PFSK-1 (cell line): ENCODE data around the gene HELT.

Experiments
- FOXP2 ChIP-seq: optimal IDR thresholded peaks from 2 replicates; pipeline ENCODE3; 2011; ENCODE audit warnings: borderline replicate concordance, control low read depth, inconsistent platforms; ENCODE audit not compliant: insufficient read depth; ENCODE audit errors: extremely low read length, extremely low read depth
- POLR2AphosphoS5 ChIP-seq: IDR thresholded peaks from 2 replicates; pipeline ENCODE4 v1.6.1; 2012; ENCODE audit warnings: low read depth, mild to moderate bottlenecking, control low read depth, low read length, moderate library complexity
- SIN3A ChIP-seq: IDR thresholded peaks from 2 replicates; pipeline ENCODE4 v1.6.1; 2012; ENCODE audit warnings: mild to moderate bottlenecking, low read length, moderate library complexity, borderline replicate concordance; ENCODE audit not compliant: insufficient read depth
- TAF1 ChIP-seq: IDR thresholded peaks from 2 replicates; pipeline ENCODE4 v1.6.1; 2012; ENCODE audit warnings: low read length, control low read depth, borderline replicate concordance; ENCODE audit not compliant: insufficient read depth
- TF ChIP-seq, protein P1 (sequence below), 2 experiments: IDR thresholded peaks; 2 replicates each; pipeline versions ENCODE4 v1.6.1 to v1.8.0; 2011 to 2012; ENCODE audit warnings: low read depth in 2 of 2, low read length in 2 of 2, control low read depth in 1 of 2, inconsistent platforms in 1 of 2, mild to moderate bottlenecking in 1 of 2, moderate library complexity in 1 of 2; ENCODE audit not compliant: insufficient read depth in 1 of 2

The HELT gene

DNA sequence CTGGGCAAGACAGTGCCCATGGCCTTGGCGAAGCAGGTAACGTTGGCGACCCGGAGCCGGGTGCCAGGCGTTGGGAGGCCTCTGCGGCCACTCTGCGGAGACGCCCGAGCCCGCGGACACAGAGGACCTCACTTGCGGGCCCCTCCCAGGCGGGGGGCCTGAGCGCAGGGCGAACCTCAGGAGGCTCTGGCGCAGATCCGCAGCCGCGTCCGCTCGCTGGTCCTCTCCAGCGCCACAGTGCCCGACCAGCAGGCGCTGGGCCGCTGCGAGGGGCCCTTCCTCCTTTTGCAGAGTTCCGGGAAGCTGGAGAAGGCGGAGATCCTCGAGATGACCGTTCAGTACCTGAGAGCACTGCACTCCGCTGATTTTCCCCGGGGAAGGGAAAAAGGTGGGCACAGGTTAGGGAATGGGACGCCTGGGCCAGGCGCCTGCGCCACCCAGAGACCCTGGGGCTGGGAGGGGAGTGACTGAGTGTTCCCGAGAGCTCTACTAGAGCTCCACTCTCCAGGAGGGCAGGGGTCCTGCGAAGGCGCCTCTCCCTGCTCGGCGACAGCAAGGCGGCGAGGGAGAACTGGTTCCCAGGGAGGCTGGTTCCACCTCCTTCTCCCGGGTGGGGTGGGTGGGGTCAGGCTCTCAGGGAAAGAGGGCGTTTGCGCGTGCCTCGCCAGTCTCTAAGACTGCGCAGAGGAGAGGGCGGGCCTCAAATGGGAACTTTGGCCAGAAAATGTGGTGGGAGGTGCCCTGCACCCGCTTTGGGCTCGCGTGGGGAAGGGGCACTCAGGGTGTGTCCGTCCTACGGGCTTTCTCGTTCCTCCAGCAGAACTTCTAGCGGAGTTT is 1.4 kb downstream of the HELT start:
- TF ChIP-seq FOXP2: no peak
- TF ChIP-seq TAF1: no peak
- no peak for TF ChIP-seq SIN3A
- no peak for TF ChIP-seq POLR2AphosphoS5
- TF ChIP-seq, protein P1, sequence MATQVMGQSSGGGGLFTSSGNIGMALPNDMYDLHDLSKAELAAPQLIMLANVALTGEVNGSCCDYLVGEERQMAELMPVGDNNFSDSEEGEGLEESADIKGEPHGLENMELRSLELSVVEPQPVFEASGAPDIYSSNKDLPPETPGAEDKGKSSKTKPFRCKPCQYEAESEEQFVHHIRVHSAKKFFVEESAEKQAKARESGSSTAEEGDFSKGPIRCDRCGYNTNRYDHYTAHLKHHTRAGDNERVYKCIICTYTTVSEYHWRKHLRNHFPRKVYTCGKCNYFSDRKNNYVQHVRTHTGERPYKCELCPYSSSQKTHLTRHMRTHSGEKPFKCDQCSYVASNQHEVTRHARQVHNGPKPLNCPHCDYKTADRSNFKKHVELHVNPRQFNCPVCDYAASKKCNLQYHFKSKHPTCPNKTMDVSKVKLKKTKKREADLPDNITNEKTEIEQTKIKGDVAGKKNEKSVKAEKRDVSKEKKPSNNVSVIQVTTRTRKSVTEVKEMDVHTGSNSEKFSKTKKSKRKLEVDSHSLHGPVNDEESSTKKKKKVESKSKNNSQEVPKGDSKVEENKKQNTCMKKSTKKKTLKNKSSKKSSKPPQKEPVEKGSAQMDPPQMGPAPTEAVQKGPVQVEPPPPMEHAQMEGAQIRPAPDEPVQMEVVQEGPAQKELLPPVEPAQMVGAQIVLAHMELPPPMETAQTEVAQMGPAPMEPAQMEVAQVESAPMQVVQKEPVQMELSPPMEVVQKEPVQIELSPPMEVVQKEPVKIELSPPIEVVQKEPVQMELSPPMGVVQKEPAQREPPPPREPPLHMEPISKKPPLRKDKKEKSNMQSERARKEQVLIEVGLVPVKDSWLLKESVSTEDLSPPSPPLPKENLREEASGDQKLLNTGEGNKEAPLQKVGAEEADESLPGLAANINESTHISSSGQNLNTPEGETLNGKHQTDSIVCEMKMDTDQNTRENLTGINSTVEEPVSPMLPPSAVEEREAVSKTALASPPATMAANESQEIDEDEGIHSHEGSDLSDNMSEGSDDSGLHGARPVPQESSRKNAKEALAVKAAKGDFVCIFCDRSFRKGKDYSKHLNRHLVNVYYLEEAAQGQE (IDR thresholded peaks at IDR 0.05; ENCODE audit: insufficient read depth in 1 of 2, low read depth in 2 of 2, low read length in 2 of 2): no peak

DNA sequence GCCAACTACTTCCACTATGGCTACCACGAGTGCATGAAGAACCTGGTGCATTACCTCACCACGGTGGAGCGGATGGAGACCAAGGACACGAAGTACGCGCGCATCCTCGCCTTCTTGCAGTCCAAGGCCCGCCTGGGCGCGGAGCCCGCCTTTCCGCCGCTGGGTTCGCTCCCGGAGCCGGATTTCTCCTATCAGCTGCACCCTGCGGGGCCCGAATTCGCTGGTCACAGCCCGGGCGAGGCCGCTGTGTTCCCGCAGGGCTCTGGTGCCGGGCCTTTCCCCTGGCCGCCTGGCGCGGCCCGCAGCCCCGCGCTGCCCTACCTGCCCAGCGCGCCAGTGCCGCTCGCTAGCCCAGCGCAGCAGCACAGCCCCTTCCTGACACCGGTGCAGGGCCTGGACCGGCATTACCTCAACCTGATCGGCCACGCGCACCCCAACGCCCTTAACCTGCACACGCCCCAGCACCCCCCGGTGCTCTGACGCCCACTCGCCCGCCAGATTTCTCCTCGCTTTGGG is 2.1 kb downstream of the HELT start:
- TF ChIP-seq FOXP2 (no peak), POLR2AphosphoS5 (no peak), TAF1 (no peak), SIN3A (no peak)

DNA sequence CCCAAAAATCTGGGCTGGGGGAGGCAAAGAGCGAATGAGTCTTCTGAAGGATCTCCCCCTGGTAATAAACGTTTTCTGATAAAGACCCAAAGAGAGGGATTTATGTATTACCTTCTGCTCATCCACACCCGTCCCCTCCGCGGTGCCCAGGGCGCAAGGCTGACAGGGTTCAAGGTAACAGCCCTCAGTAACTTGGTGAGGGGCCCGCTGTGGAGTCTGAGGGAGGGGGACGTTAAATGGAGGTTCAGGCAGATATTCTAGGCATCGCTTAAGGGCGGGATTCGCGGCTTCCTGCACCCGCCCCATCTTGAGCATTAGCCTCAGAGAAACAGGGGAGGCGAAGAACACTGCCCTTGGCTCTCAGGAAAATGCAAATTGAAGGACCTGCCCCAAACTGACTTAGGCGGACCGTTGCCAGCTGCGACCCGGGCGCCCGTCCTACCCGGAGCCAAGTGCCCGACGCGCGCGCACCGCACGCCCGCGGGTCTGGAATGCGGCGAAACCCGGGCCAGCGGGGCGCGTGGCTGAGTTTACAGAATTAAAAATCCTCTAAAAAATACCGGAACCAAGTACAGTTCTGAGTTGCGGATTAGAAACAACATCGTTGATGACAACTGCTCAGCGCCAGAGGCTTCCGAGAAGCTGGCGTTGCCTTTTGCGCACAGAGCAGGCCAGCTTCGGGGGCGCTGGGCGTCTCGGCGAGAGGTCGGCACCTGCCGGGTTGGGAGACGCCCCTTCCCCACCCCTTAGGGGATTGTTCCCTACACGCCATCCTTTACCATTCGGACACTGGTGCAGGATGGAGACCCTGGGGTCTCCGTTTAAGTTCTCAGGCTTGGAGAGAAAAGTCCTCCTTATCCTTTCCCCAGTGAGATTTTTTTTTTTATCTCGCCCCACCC is 2.8 kb downstream of the HELT start:
- TF ChIP-seq TAF1: no peak
- no peak for TF ChIP-seq SIN3A
- TF ChIP-seq FOXP2: no peak
- TF ChIP-seq, protein P1 (IDR thresholded peaks at IDR 0.05; ENCODE audit: insufficient read depth in 1 of 2, low read depth in 2 of 2, low read length in 2 of 2): no peak
- TF ChIP-seq POLR2AphosphoS5: no peak

DNA sequence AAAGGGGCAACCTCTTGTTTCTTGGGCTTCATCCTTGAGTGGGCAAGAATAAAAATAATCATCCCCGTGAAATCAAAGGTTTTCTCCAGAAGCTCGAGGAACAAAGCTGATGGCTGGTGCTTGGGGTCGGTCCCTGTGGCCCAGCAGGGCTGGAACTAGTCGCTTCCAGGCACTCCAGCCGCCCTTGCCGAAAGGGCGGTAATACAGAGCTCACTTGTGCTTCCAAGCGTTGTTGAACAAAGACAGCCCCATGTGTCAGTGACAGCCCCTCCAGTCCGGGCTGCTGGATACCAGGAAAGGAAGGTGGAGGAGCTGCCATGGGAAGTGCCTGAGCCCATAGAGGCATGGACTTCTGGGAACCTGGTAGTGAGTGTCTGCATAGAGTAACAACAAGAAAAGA is 5.2 kb downstream of the HELT start:
- TF ChIP-seq FOXP2 (no peak), POLR2AphosphoS5 (no peak), SIN3A (no peak), TAF1 (no peak)
- TF ChIP-seq, protein P1 (IDR thresholded peaks at IDR 0.05; ENCODE audit: insufficient read depth in 1 of 2, low read depth in 2 of 2, low read length in 2 of 2): no peak

DNA sequence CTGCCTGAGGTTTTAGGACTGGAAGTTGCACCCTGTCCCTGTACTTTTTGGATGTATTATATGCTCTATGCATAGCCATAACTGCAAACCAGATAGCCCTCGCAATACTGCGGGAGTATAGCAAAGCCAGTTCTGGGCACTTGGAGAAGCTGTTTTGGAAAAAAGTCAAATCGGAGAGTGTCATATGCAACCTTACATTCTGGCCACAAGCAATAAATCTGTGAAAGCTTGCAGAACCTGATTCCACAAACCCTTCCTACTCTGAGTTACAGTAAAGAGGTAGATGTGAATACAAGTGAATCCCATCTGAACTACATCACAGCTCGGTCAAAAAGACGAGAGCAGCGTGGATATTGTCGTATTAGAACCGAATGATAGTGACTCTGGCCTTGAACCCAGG is 10.3 kb downstream of the HELT start:
- TF ChIP-seq TAF1 (no peak), POLR2AphosphoS5 (no peak)

DNA sequence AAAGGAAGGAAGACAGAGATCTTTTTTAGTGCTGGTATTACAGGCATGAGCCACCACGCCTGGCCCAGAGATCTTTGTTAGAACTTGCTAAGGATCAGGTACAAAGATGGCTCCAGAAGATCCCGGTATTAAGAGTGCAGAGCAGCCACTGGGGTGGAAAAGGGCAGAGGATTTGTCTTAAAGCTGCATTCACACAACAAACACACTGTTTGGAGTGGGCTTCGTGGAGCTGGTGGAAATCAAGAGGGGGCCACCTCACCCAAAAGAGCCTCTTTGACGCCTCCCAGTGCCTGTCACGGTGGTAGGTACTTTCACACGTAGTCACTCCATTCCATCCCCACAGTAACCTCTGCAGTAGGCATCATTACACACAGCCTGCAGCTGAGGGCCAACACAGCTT is 13.3 kb downstream of the HELT start:
- no peak for TF ChIP-seq TAF1
